Measurements from ENCODE around the gene IL5RA.
A peak's percentile ranks its signal among the peaks of the same experiment; 100 is the strongest.

The IL5RA gene

DNA sequence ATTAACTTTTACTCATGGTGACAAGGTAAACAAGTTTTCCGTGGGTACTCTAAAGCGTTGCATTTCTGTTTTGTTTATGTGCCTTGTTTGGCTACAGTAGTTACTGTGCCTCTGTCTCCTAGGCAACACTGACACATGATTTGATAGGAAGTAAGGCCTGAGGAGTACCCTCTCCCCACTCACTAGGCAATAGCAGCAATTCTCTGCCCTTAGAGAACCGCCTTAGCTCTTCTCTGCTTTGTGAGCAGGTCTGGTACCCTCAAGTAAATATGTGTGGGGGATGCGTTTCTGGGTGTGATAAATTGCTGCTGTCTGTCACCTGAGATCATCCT, at the start of gene IL5RA:
IL5RA (minus strand) TSS at position 76 of the 332 bp plus-strand sequence. CDS start 5,390 bp downstream, outside the sequence.
- no peak for DNase-seq (ENCODE audit: low read depth in 2 of 2)

- DNase-seq (ENCODE audit: low read depth in 2 of 2): no peak
Observed at GRCh38 chr3:3157484-3157883, 47.3 kb upstream of the IL5RA start.

DNA sequence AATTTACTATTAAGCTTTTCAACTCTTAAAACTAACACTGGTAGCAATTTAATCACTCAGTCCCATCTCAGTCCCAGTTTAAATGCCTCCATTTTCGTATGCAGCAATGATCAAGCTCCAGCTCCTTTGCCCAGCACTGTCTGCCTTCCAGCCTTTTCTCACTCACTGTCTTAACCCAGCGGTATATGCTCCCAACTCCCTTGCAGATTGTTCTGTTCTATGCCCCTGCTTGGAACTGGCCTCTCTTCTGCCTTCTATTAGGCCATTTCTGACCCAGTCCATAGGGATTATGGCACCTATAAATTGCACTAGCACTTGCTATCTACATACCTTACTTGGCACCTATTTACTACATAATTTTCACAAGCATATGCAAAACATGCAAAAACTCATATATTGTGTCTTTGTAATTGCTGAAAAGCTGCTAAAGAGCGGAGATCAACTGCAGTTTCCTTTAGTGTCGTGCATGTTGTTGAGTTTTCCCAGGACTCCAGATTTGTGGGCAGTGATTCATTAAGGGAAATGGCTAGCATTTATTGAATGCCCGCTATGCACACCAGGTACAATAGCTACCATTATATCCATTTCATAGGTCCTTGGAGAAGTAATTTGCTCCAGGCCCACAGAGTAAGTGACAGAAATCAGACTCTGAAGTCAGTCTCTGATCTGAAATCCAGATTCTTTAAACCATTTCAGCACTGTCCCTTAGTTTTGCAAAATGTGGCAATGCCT, 44.9 kb upstream of the IL5RA start:
- no peak for DNase-seq (ENCODE audit: low read depth in 2 of 2)

DNA sequence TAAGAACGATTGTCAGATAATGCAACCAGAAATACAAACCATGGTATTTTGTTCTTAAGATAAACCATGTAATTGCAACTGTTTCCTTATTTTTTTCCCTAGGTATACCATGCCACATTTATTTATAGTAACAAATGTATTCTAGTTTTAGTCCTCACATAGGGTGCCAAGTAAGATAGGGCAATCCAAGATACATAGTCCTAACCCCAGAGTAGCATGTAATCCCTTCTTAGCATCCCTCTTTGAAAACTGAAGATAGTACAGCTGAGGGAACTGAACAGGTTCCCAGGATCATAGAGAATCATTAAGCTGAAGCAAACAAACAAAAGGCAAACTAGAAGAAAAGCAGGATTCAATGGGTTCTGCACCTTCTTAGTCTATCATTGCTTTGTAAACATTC, 41.3 kb upstream of the IL5RA start:
- no peak for DNase-seq (ENCODE audit: low read depth in 2 of 2)

- no peak for DNase-seq (ENCODE audit: low read depth in 2 of 2)
Observed at GRCh38 chr3:3149560-3149959, 39.4 kb upstream of the IL5RA start.

- DNase-seq (ENCODE audit: low read depth in 2 of 2): no peak
Observed at GRCh38 chr3:3145831-3146230, 35.7 kb upstream of the IL5RA start.

DNA sequence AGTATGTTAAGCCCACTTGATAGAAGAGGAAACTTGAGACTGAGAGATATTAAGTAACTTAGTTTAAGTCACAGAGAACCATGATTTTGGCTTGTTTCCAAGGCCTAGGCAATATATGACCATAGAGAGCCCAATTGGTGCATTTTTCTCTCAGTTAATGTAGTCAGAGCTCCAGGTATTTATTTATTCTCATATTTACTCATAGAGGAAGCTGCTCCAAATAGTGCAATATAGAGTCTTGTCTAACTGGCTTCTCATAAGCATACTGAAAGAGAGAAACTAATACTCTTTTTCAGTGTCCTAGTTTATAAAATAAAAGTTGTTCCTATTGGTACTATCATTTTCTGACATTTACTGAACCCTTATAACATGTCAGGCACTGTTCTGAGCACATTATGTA, 31.8 kb upstream of the IL5RA start:
- no peak for DNase-seq (ENCODE audit: low read depth in 2 of 2)

GRCh38 chr3:3137526-3137925, 27.4 kb upstream of the IL5RA start:
- no peak for DNase-seq (ENCODE audit: low read depth in 2 of 2)

- no peak for DNase-seq (ENCODE audit: low read depth in 2 of 2)
Observed at GRCh38 chr3:3134750-3135448, 24.7 kb upstream of the IL5RA start.

GRCh38 chr3:3133500-3133899, 23.3 kb upstream of the IL5RA start:
- DNase-seq (ENCODE audit: low read depth in 2 of 2): no peak

- no peak for DNase-seq (ENCODE audit: low read depth in 2 of 2)
Observed at GRCh38 chr3:3129579-3129978, 19.4 kb upstream of the IL5RA start.

DNA sequence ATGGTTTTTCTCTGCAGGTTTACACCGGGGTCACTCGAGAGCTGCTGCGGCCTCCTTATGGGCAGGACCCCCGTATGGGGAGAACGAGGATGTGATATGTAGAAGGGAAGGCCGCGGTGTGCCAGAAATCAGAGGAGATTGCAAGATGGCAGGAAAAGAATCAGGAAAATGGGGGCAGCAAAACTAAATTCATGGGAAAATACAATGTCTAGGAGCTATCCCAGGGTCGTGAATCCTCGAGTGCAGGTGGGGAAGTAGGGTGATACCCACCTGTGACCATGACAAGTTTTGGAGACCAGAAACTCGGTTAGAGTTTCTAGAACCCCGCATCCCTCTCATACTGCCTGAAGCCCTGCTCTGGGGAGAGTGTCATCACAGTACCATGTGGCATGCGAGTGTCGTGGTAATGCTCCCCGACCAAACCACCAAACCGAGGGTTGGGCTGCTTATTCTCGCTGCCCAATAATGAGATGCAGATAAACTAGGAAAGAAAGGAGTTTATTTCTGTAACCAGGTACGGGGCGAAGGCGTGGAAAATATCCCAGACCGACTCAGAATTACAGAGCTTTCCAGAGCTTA, 17.3 kb upstream of the IL5RA start:
- peak in 1 of 2 donors; percentile 13 for DNase-seq (ENCODE audit: low read depth in 2 of 2)

- peak; percentile 92 to 96 for DNase-seq (ENCODE audit: low read depth in 2 of 2)
Observed at GRCh38 chr3:3126477-3127431, 16.6 kb upstream of the IL5RA start, which contains the start of gene TRNT1. Gene TRNT1 (plus strand): TSS chr3:3126940. CDS start chr3:3129041, 2,101 bp downstream.

- DNase-seq (ENCODE audit: low read depth in 2 of 2): no peak
Observed at GRCh38 chr3:3125977-3126376, 15.8 kb upstream of the IL5RA start.

- no peak for DNase-seq (ENCODE audit: low read depth in 2 of 2)
Observed at GRCh38 chr3:3119393-3119851, 9.2 kb upstream of the IL5RA start.

- DNase-seq (ENCODE audit: low read depth in 2 of 2): no peak
Observed at GRCh38 chr3:3117651-3118050, 7.5 kb upstream of the IL5RA start.

DNA sequence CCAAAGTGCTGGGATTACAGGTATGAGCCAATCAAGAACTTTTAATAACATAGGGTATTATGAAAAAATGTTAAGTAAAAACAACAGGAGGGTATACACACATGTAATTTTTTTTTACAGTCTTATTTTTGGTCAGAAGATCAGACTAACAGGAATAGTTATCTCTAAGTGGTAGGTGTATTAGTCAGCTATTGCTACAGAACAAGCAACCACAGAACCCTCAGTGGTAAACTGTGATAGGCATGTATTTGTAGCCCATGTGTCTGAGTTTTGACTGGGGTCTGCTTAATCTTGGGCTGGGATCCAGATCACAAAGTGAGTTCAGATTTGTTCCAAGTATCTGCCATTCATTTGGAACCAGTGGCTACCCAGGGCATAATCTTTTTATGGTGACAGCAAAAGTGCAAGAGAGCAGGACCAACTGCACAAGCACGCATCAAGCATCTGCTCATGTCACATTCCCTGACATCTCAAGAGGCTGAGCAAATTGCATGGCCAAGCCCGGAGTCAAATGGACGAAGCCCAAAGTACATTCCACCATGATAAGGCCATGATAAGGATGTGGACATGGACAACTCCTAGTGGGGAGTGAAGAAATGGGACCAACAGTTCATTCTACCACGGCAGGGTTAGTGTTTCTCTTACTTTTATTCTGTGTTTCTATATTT, 3.0 kb upstream of the IL5RA start:
- DNase-seq (ENCODE audit: low read depth in 2 of 2): no peak

- no peak for DNase-seq (ENCODE audit: low read depth in 2 of 2)
Observed at GRCh38 chr3:3110749-3111361, 681 bp upstream of the IL5RA start.

DNA sequence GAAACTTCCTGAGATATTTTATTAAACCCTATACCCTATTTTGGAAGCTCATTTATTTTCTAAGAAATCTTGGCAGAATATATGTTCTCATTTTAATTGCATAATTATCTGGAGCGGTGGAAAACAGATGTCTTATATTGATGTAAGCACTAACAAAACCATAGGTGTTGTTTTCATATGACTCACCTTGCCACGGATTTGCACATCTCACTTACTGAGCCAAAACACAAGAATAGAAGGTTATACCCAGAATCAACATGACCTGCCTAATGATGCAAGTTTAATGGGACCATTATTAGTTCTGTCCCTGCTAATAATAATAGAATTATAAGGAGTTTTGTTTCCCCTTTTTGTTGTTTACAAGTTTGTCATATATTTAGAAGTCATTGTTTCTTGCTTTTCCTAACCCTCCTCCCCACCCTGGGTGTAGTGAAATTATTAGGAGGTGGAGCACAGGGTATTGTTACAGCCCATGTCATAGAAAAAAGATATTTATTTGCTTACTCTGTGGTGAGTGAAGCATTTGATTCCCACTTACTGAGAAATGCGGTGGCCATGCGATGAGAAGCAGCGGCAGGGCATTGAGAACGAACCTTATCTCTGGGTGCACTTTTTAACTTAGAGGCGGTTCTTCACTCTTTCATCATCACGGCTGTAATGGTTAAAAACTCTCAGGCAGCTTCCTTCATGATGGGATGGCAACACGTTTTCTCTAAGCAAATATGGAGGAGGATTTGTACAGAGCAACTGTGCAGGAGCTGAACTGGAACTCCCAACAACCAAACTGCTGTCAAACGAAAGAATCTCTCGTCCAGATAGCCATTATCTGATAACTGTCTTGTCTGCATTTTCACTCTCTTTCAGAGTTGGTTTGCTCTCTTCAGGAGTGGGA, 521 bp downstream of the IL5RA start:
- DNase-seq (ENCODE audit: low read depth in 2 of 2): no peak

- DNase-seq (ENCODE audit: low read depth in 2 of 2): no peak
Observed at GRCh38 chr3:3107858-3108257, 2.3 kb downstream of the IL5RA start.

Measured in activated CD4-positive, alpha-beta T cell treated with anti-CD3 and anti-CD28 coated beads for 24 hours (primary cell).